GM12878 (cell line): ENCODE results near the gene BMPR2. TPM values are rescaled to one million over a fixed set of nuclear protein-coding genes. Genes with fewer than 3 reads are reported as not detected.

ENCODE experiments used
- ATAC-seq: fragments of 200-7000 bp; cut with Tn5 transposase; 3 replicates; pipeline ENCODE4 v1.9.1; 2020; ENCODE audit warnings: mild to moderate bottlenecking, moderate library complexity
- BruUV-seq: library from RNA; stranded (reverse); fragments of 400-500 nt; replicated peaks from 2 replicates; lab custom pipeline; 2021; lab: Mats Ljungman, UMichigan
- CTCF ChIA-PET: fragments of 300-600 bp; sonication (Branson Sonifier 250); formaldehyde crosslinking; extraction: SDS; loops from one replicate; lab custom pipeline; 2021; ENCODE audit warnings: inconsistent platforms; lab: Yijun Ruan, JAX
- POLR2A ChIA-PET: fragments of 350-600 bp; formaldehyde crosslinking; extraction: SDS; loops from one replicate; lab custom pipeline; 2021; ENCODE audit warnings: inconsistent platforms; lab: Charles Lee
- RAD21 ChIA-PET: fragments of 300-600 bp; sonication (Branson Sonifier 250); formaldehyde crosslinking; loops from one replicate; lab custom pipeline; 2023; ENCODE audit warnings: antibody characterized with exemption; ENCODE audit not compliant: unreplicated experiment; lab: Charles Lee
- SMC1A ChIA-PET: fragments of 300-600 bp; sonication (Branson Sonifier 250); formaldehyde crosslinking; loops from one replicate; lab custom pipeline; 2023; ENCODE audit not compliant: unreplicated experiment, uncharacterized antibody; lab: Charles Lee
- DNase-seq: peaks from one replicate; pipeline ENCODE4 v3.0.0-alpha.2; 2011; ENCODE audit warnings: low read depth, low spot score
- FAIRE-seq: peaks from 3 replicates; lab custom pipeline; 2011; peaks lifted over from hg19 to GRCh38; lab: Jason Lieb, UNC
- H2AFZ ChIP-seq: 2 replicates; pipeline ENCODE4 v1.6.0; 2011; ENCODE audit warnings: low read depth, low read length, control low read depth; ENCODE audit not compliant: control insufficient read depth
- H3K27ac ChIP-seq: 2 replicates; pipeline ENCODE4 v1.5.1; 2011; ENCODE audit warnings: control low read depth; ENCODE audit not compliant: control insufficient read depth, insufficient read depth
- H3K27me3 ChIP-seq, 2 experiments: replicated peaks in 1 of 2; 2 replicates each; pipeline versions ENCODE4 v1.6.0 to v1.6.1; 2011; ENCODE audit warnings: low read length in 1 of 2; ENCODE audit not compliant: control insufficient read depth in 2 of 2, insufficient read depth in 2 of 2
- H3K36me3 ChIP-seq, 2 experiments: 2 replicates each; pipeline ENCODE4 v1.5.1; 2011; ENCODE audit warnings: low read length in 1 of 2; ENCODE audit not compliant: control insufficient read depth in 2 of 2, insufficient read depth in 2 of 2
- H3K4me1 ChIP-seq: 2 replicates; pipeline ENCODE4 v1.6.1; 2011; ENCODE audit warnings: mild to moderate bottlenecking, low read length, moderate library complexity, mixed read lengths; ENCODE audit not compliant: control insufficient read depth, insufficient read depth
- H3K4me2 ChIP-seq: 2 replicates; pipeline ENCODE4 v1.6.0; 2011; ENCODE audit warnings: control low read depth; ENCODE audit not compliant: control insufficient read depth, insufficient read depth
- H3K4me3 ChIP-seq: fragments of 200-600 bp; sonication (generic); 2 replicates; pipeline ENCODE4 v1.5.1; 2016
- H3K79me2 ChIP-seq: 2 replicates; pipeline ENCODE4 v1.6.0; 2011; ENCODE audit warnings: low read length; ENCODE audit not compliant: control insufficient read depth, insufficient read depth
- H3K9ac ChIP-seq: 2 replicates; pipeline ENCODE4 v1.8.0; 2011; ENCODE audit warnings: low read length, control low read depth, mixed read lengths; ENCODE audit not compliant: control insufficient read depth, insufficient read depth
- H3K9me3 ChIP-seq: replicated peaks from 3 replicates; pipeline ENCODE4 v1.5.1; 2011; ENCODE audit warnings: mild to moderate bottlenecking, low read length; ENCODE audit not compliant: control insufficient read depth, insufficient read depth
- H4K20me1 ChIP-seq: 2 replicates; pipeline ENCODE4 v1.6.0; 2011; ENCODE audit not compliant: control insufficient read depth, insufficient read depth
- CBFB ChIP-seq: IDR thresholded peaks from 2 replicates; pipeline ENCODE4 v1.6.1; 2016; ENCODE audit warnings: antibody characterized with exemption, low read depth
- EED ChIP-seq: sonication (generic); IDR thresholded peaks from 2 replicates; pipeline ENCODE4 v1.6.1; 2016; ENCODE audit warnings: antibody characterized with exemption, low read depth
- ESRRA ChIP-seq: IDR thresholded peaks from 2 replicates; pipeline ENCODE4 v1.6.1; 2012; ENCODE audit warnings: mild to moderate bottlenecking, low read length, improper control_type of control experiment
- HDGF ChIP-seq: fragments of 450-650 bp; IDR thresholded peaks from 2 replicates; pipeline ENCODE4 v1.6.1; 2016; ENCODE audit warnings: antibody characterized with exemption
- KDM1A ChIP-seq: fragments of 200-600 bp; sonication (generic); IDR thresholded peaks from 2 replicates; pipeline ENCODE4 v1.6.1; 2016; ENCODE audit warnings: borderline replicate concordance
- MXI1 ChIP-seq: fragments of 150-350 bp; IDR thresholded peaks from 2 replicates; pipeline ENCODE4 v1.6.1; 2011; ENCODE audit warnings: low read depth, mild to moderate bottlenecking, inconsistent platforms, low read length, improper control_type of control experiment
- NFYA ChIP-seq: IDR thresholded peaks from 2 replicates; pipeline ENCODE4 v1.6.1; 2011; ENCODE audit warnings: low read depth, mild to moderate bottlenecking, low read length, improper control_type of control experiment, borderline replicate concordance
- PAX5 ChIP-seq: IDR thresholded peaks from 2 replicates; pipeline ENCODE4 v1.6.1; 2011; ENCODE audit warnings: low read depth, low read length, borderline replicate concordance
- RB1 ChIP-seq: fragments of 450-650 bp; formaldehyde crosslinking; IDR thresholded peaks from 2 replicates; pipeline ENCODE4 v1.6.1; 2017; ENCODE audit warnings: mild to moderate bottlenecking, borderline replicate concordance
- SPI1 ChIP-seq: IDR thresholded peaks from 2 replicates; pipeline ENCODE4 v1.6.1; 2011; ENCODE audit warnings: low read depth, mild to moderate bottlenecking, low read length, moderate library complexity, borderline replicate concordance; ENCODE audit not compliant: insufficient read depth
- TARDBP ChIP-seq: IDR thresholded peaks from 2 replicates; pipeline ENCODE4 v1.6.1; 2016; ENCODE audit warnings: borderline replicate concordance
- YY1 ChIP-seq: IDR thresholded peaks from 2 replicates; pipeline ENCODE4 v1.6.1; 2011; ENCODE audit warnings: low read depth, mild to moderate bottlenecking, low read length
- ZNF24 ChIP-seq: fragments of 450-650 bp; IDR thresholded peaks from 2 replicates; pipeline ENCODE4 v1.6.1; 2017; ENCODE audit warnings: antibody characterized with exemption, mild to moderate bottlenecking
- ZNF274 ChIP-seq: IDR thresholded peaks from one replicate; pipeline ENCODE4 v1.8.0; 2011; ENCODE audit not compliant: insufficient read length, insufficient read depth
- WGBS: methylation state at CpG from one replicate; pipeline ENCODE4 v1.1.6; 2016; ENCODE audit warnings: low lambda C conversion rate; ENCODE audit not compliant: insufficient replicate concordance, insufficient coverage; ENCODE audit errors: missing lambda C conversion rate; 5-methylcytosine and 5-hydroxymethylcytosine counted together
- in situ Hi-C: fragments of 300-500 bp; cut with MboI; formaldehyde crosslinking; loops from 9 replicates; pipeline ENCODE4 v1.14.3; 2018; ENCODE audit warnings: mixed read lengths
- intact Hi-C: fragments of 100-400 bp; cut with micrococcal nuclease; formaldehyde crosslinking; loops from one replicate; pipeline ENCODE4 v1.14.2; 2022; ENCODE audit not compliant: unreplicated experiment
- polyA plus RNA-seq, 11 experiments: library from polyadenylated mRNA; depleted of rRNA in 4 of 11; unstranded in 6 of 11; stranded (reverse) in 5 of 11; fragments of >200 nt; fragmentation: Nextera tagmentation in 4 of 11; fragmentation: Illumina TruSeq in 1 of 11; extraction: Ambion mirVana in 4 of 11; extraction: Trizol in 1 of 11; gene quantifications; 1 replicate in 1 of 11; 2 replicates in 10 of 11; pipeline versions ENCODE4 v1.2.1 to v1.2.3, GENCODE V29; 2011 to 2016; ENCODE audit warnings: inconsistent platforms in 2 of 11, missing spikeins in 2 of 11, low read depth in 1 of 11
- total RNA-seq, 4 experiments: library from RNA; depleted of rRNA in 3 of 4; stranded (reverse); fragments of >200 nt in 3 of 4; fragmentation: Illumina TruSeq in 1 of 4; extraction: Trizol in 1 of 4; gene quantifications; 2 replicates each; pipeline versions ENCODE4 v1.2.1 to v1.2.3, GENCODE V29; 2013 to 2021
- TF ChIP-seq, protein P1 (sequence below): IDR thresholded peaks from 2 replicates; pipeline ENCODE4 v1.6.1; 2011; ENCODE audit warnings: low read depth, low read length, improper control_type of control experiment, borderline replicate concordance
- TF ChIP-seq, protein P2 (sequence below): fragments of 450-650 bp; IDR thresholded peaks from 2 replicates; pipeline ENCODE4 v1.6.1; 2017; ENCODE audit warnings: mild to moderate bottlenecking, moderate library complexity

BMPR2 gene
- total and polyA plus RNA-seq, 10 of the 15 experiments (the other 5 are each of a cell fraction or from before 2014, with no cell fraction given) = 2.4 to 33.0 (median 7.1) TPM

DNA sequence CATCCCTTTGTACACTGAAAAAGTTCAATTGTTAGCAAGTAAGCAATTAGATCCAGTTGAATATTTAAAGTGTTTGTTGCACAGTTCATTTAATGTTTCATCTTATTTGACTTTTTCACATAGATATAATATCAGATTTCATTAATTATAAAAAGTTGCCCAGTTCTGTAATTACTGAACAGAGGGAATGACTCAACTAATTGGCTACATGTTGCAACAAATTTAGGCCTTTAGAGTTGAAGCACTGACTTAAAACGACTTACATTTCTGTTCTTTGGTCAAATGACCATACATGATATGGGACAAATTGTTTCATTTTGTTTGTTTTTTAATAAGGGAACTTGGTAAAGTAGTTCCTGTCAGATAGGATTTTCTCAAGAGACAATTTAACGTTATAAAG lies 190.2 kb downstream of the BMPR2 start (continued):
- TF ChIP-seq, protein P1, sequence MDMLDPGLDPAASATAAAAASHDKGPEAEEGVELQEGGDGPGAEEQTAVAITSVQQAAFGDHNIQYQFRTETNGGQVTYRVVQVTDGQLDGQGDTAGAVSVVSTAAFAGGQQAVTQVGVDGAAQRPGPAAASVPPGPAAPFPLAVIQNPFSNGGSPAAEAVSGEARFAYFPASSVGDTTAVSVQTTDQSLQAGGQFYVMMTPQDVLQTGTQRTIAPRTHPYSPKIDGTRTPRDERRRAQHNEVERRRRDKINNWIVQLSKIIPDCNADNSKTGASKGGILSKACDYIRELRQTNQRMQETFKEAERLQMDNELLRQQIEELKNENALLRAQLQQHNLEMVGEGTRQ = no peak
- TF ChIP-seq PAX5 = no peak

DNA sequence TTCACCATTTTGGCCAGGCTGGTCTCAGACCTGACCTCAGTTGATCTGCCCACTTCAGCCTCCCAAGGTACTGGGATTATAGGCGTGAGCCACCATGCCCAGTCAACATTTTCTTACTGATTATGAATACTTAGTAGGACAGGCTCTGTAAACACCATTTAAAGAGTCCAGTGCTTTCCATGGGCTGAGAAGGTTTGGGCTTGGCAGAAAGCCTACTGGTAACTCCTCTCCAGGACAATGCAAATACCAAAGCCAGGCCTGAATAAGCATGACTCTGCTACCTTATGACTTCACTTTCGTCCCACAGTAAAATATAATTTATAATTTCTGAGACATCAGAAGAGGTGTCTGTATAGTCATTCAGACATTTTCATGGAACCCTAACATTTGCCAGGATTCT lies 198.4 kb downstream of the BMPR2 start:
- CTCF ChIA-PET = interaction anchor here (0.6 to 1.9 kb wide), 14 partner anchors 8 to 879 kb away, joined by 3 to 5 read pairs (median 3); no protein-coding TSS in a partner anchor
- Histone ChIP-seq H3K79me2 (no peaks in the 10 kb centered on the region), H4K20me1 (no peaks in the 10 kb centered on the region), H3K4me1 (no peaks in the 10 kb centered on the region), H3K27ac (no peak overlapping the region), H3K9ac (no peak overlapping the region), H3K4me3 (no peak overlapping the region), H3K4me2 (no peak overlapping the region), H3K27me3 (no peaks in the 10 kb centered on the region), H3K36me3 (no peaks in the 10 kb centered on the region), H2AFZ (no peak overlapping the region), H3K9me3 (no peaks in the 10 kb centered on the region)
- SMC1A ChIA-PET = interaction anchor here (0.6 to 2.9 kb wide), 7 partner anchors 14 to 879 kb away, joined by 3 to 6 read pairs (median 3); no protein-coding TSS in a partner anchor
- DNase-seq (no peak), FAIRE-seq (no peak), ATAC-seq (no peak)
- WGBS = 70% methylated on average over 2 of the region's 2 CpGs
- BruUV-seq = no TSS peak
- in situ Hi-C loops (loop anchor here (10.0 kb wide), 1 partner anchor 870 kb away; no protein-coding TSS in a partner anchor), intact Hi-C loops (loop anchor here (2.0 to 5.0 kb wide), 4 partner anchors 258 to 1243 kb away; partner anchors contain the start of gene ICA1L)
- POLR2A ChIA-PET = no interaction called here
- RAD21 ChIA-PET = interaction anchor here (0.6 to 0.8 kb wide), 3 partner anchors 296 to 879 kb away, joined by 3 to 5 read pairs (median 3); no protein-coding TSS in a partner anchor
- TF ChIP-seq KDM1A (no peak), SPI1 (no peak), YY1 (no peak), NFYA (no peak), HDGF (no peak), MXI1 (no peak), EED (no peak), RB1 (no peak), ESRRA (no peak), TARDBP (no peak), CBFB (no peak), ZNF24 (no peak), ZNF274 (no peak)
- TF ChIP-seq, protein P2, sequence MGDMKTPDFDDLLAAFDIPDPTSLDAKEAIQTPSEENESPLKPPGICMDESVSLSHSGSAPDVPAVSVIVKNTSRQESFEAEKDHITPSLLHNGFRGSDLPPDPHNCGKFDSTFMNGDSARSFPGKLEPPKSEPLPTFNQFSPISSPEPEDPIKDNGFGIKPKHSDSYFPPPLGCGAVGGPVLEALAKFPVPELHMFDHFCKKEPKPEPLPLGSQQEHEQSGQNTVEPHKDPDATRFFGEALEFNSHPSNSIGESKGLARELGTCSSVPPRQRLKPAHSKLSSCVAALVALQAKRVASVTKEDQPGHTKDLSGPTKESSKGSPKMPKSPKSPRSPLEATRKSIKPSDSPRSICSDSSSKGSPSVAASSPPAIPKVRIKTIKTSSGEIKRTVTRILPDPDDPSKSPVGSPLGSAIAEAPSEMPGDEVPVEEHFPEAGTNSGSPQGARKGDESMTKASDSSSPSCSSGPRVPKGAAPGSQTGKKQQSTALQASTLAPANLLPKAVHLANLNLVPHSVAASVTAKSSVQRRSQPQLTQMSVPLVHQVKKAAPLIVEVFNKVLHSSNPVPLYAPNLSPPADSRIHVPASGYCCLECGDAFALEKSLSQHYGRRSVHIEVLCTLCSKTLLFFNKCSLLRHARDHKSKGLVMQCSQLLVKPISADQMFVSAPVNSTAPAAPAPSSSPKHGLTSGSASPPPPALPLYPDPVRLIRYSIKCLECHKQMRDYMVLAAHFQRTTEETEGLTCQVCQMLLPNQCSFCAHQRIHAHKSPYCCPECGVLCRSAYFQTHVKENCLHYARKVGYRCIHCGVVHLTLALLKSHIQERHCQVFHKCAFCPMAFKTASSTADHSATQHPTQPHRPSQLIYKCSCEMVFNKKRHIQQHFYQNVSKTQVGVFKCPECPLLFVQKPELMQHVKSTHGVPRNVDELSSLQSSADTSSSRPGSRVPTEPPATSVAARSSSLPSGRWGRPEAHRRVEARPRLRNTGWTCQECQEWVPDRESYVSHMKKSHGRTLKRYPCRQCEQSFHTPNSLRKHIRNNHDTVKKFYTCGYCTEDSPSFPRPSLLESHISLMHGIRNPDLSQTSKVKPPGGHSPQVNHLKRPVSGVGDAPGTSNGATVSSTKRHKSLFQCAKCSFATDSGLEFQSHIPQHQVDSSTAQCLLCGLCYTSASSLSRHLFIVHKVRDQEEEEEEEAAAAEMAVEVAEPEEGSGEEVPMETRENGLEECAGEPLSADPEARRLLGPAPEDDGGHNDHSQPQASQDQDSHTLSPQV = no peak
- TF ChIP-seq, all 136 proteins: peak for 0
